HG03342 (cell line): ENCODE measurements around the gene UNG.
"Not testable (repeated sequence)": the region's sequence is repeated elsewhere in the genome, so short reads cannot be mapped to it uniquely, and the experiment has no call there.

Experiments used
- ATAC-seq: cut with Tn5 transposase; IDR thresholded peaks from one replicate; pipeline ENCODE4 v1.9.1; 2021; ENCODE audit warnings: mild to moderate bottlenecking, moderate library complexity; ENCODE audit not compliant: unreplicated experiment

UNG gene

DNA sequence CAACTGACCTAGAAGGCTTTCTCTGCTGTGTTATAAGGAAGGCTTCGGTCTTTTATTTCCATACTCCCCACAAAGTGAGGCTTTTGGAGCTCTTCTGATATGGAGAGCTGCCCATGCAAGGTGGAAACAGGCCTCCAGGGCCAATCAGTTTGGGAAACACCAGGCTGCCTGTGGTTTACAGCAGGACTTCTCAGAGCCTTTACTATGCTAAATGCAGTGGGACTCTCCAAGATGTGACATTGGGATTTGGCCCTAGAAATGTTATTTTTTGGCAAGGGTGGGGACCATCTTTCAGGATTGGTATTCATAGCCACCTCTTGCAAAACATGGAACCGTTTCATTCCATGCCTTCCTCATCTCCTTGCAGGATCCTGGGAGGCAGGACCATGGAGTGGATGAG, 22.7 kb downstream of the UNG start:
- no peak for ATAC-seq

- no peak for ATAC-seq
These were observed 23.2 kb downstream of the UNG start for GRCh38 chr12:109120557-109120956.

GRCh38 chr12:109121346-109121880, 24.0 kb downstream of the UNG start:
- no peak for ATAC-seq

DNA sequence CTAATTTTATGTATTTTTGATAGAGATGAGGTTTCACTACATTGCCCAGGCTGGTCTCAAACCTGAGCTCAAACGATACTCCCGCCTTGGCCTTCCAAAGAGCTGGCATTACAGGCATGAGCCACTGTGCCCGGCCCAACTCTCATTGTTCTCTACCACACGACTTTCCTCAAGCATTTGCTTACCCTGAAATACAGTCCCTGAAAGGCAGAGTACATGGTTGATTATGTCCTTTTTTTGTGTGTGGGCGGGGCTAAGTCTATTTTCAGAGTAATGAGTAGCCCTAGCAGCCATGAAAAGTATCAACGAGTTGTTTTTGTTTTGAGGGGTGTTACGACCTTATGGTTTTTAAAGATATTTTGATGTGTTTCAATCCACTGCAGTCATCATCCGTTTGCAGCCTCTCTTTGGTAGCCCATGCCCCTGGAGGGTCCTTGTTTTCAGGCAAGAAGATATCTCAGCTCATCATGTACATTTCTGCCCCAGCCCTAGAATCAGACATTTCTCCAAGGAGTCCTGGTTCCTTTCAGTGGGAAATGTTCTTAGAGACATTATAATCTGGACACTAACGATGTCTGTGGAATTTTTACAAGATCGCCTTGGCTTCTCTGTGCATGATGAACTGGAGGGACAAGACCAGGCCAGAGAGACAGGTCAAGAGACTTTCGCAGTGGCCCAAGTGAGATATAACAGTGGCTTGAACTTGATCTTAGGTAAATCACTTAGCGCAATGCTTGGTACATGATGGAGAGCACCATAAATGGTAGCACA, 27.7 kb downstream of the UNG start:
- ATAC-seq: no peak

- no peak for ATAC-seq
These were observed 28.4 kb downstream of the UNG start for GRCh38 chr12:109125791-109126190.

GRCh38 chr12:109126784-109127183, 29.4 kb downstream of the UNG start:
- no peak for ATAC-seq

DNA sequence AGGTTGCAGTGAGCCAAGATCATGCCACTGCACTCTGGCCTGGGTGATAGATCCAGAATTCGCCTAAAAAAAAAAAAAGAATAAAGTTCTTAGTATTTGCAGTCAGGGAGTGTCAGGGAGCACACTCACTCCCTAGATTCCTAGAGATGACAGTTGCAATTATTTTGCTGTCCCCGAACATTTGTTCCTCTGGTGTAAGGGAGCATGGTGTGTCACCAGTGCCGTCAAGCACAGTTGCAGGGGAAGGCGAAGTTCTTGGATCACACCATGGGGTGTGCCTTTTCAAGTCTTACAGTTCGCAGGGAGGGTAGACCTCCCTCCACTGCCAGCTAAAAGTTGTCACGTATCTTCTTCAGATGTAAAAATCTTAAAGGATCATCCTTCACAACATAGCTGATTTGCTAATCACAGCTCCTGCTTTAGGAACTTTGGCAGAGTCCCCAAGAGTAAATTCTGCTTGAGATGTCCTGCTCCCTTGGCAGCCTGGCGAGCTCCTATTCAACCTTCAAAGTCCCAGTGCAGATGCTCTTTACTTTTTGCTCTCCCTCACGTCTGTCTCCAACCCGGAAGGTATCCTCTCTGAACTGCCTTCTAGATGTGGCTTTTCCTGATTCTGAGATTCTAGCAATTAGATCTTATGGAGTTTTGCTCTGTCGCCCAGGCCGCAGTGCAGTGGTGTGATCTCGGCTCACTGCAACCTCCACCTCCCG, 30.3 kb downstream of the UNG start:
- ATAC-seq: no peak

DNA sequence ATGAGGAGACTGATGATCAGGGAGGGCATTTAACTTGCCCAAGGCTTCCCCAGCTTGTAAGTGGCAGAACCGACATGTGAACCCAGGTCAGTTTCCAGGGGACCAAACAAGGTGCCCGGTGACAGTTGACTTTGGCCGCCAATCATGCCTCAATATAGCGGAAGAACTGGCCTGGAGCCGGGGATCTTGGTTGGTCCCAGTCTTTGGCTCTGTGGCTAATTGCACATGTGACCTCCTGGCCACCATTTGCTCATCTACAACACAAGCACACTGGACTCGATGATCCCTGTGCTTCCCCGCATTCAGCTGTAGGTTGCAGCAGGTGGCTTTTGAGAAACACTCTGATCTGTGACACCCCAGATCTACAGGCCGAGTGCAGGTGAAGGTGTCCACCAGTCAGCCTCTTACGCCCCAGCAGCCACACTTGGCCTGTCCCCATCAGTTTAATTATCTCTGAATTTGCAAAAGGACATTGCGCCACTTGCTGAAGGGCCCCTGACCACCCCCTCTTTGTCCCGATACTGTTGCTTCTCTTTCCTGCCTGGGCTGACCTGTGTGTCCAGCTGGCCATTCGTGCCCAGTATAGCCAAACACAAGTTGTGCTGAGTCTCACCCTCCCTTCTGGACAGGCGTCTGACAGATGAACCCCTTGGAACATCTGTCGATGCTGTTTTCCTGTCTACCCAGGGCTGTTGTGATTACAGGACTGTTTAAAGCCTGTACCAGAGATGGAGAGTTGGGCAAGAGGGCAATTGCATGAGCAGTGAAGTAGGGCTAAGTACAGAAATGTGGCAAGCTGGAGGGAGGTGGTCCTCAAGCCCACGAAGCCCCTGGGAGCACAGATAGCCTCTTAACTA, 33.1 kb downstream of the UNG start:
- ATAC-seq: no peak

DNA sequence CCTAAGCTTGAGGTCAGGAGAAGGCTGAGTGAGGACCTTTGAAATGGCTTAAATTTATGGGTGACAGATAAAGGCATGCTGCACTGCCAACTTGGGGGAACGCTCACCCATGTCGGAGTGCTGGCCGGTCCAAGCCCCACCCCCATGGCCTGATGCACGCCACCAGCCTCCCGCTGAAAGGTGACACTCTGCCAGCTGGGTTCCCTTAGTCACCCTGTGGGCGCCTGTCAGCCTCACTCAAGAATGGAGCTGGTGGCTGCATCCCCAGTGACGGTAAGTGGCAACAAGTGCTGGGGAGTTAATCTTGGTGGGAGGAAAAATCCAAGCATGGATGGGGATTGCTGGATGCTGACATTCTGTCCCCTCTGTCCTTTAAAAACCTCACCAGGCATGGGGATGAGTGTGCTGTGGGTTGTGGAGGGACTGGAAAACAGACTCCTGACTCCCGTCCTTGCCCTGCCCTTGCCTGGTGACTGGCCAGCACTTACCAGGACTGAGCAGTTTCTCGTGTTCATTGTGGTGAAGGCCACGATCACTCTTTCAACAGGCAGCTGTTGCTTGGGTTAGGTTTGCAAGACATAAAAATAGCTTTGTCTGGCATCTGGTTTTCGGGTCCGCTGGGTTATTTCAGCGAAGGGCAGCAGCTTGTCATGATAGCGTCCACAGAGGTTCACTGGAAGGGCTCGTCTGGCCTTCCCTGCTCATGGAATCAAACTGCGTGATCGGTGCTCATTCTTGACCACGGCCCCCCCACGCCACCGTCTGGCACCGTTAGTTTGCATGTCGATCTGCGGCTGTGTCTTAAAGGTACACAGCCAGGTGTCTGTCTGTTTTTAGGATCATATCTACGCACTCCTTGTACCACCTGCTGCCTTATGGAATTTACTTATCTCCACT, 34.0 kb downstream of the UNG start:
- ATAC-seq: no peak

- ATAC-seq: no peak
These were observed 37.0 kb downstream of the UNG start for GRCh38 chr12:109134186-109134917.

GRCh38 chr12:109137055-109137454, 39.7 kb downstream of the UNG start:
- ATAC-seq: no peak

DNA sequence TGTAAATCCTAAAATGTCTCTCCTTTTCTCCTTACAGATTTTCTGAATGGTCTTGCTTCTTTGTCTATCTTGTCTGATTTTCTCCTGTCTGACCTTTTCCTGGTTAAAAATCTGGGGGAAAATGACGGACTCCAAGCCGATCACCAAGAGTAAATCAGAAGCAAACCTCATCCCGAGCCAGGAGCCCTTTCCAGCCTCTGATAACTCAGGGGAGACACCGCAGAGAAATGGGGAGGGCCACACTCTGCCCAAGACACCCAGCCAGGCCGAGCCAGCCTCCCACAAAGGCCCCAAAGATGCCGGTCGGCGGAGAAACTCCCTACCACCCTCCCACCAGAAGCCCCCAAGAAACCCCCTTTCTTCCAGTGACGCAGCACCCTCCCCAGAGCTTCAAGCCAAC, 42.0 kb downstream of the UNG start:
- no peak for ATAC-seq

DNA sequence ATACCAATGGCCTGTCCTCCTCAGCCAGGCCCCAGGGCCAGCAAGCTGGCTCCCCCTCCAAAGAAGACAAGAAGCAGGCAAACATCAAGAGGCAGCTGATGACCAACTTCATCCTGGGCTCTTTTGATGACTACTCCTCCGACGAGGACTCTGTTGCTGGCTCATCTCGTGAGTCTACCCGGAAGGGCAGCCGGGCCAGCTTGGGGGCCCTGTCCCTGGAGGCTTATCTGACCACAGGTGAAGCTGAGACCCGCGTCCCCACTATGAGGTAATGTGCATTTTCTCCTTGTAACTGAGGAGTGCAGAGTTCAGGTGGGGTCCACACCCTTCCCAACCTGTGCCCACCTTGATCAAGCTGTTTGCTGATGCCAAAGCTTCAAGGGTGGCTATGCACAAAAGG, 42.4 kb downstream of the UNG start:
- no peak for ATAC-seq

DNA sequence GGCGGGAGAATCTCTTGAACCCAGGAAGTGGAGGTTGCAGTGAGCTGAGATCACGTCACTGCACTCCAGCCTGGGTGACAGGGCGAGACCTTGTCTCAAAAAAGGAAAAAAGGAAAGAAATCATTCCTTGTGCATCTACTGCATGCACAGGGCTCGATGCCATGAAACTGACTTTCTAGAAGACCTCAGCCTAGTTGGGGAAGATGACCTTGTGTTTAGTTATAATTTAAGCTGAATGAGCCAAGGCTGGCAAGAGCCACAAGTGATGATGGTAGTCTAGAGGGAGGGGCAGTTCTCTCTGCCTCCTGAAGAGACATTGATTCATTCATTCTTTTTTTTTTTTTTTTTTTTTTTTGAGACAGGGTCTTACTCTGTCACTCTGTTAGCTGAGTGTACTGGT, 43.2 kb downstream of the UNG start:
- ATAC-seq: no peak

DNA sequence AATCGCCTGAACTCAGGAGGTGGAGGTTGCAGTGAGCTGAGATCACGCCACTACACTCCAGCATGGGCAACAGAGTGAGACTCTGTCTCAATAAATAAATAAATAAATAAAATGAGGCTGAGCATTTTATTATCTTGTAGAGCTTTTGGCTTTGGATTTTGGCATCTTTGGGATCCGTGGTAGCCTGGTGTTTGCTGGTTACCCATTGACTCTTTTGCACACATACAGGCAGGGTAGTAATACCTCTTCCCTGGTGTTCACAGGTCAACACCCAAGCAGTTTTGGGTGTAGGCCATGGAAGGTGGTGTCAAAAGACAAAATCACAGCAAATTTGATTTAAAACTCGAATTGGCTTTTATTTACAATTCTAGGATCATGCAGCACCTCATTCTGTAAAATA, 46.8 kb downstream of the UNG start:
- no peak for ATAC-seq

DNA sequence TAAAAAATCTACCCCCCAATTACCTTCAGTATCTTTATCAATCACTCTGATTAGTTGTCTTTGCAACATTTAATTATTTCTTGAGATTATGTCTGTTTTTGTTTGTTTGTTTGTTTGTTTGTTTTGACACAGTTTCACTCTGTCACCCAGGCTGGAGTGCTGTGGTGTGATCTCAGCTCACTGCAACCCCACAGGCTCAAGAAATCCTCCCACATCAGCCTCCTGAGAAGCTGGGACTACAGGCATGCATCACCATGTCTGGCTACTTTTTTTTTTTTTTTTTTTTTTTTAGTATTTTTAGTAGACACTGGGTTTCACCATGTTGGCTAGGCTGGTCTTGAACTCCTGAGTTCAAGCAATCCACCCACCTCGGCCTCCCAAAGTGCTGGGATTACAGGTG, 49.7 kb downstream of the UNG start:
- not testable (repeated sequence) for ATAC-seq

GRCh38 chr12:109147954-109148353, 50.6 kb downstream of the UNG start:
- ATAC-seq: no peak

GRCh38 chr12:109150124-109150640, 52.8 kb downstream of the UNG start:
- no peak for ATAC-seq

- no peak for ATAC-seq
These were observed 54.1 kb downstream of the UNG start for GRCh38 chr12:109151457-109151856.
